AG09309 (cell line): ENCODE data around the gene TLR4.
A peak's percentile ranks its signal among the peaks of the same experiment; 100 is the strongest.

ENCODE experiments used
- DNase-seq: peaks from one replicate; pipeline ENCODE4 v3.0.0-alpha.2; 2010; ENCODE audit warnings: low read depth
- H3K4me3 ChIP-seq: 2 replicates; pipeline ENCODE4 v1.5.1; 2011; ENCODE audit warnings: mild to moderate bottlenecking, low read depth, low read length, moderate library complexity; ENCODE audit not compliant: control insufficient read depth
- TF ChIP-seq, protein P1 (sequence below): IDR thresholded peaks from 2 replicates; pipeline ENCODE4 v1.5.1; 2011; ENCODE audit warnings: mild to moderate bottlenecking, low read depth, low read length, inconsistent platforms; ENCODE audit not compliant: insufficient read depth, control insufficient read depth; ENCODE audit errors: missing control alignments

TLR4 gene

GRCh38 chr9:117725426-117725887 is 21.3 kb downstream of the TLR4 start:
- DNase-seq: peak; percentile 47
- H3K4me3 ChIP-seq: no peak overlapping the region
- TF ChIP-seq, protein P1, sequence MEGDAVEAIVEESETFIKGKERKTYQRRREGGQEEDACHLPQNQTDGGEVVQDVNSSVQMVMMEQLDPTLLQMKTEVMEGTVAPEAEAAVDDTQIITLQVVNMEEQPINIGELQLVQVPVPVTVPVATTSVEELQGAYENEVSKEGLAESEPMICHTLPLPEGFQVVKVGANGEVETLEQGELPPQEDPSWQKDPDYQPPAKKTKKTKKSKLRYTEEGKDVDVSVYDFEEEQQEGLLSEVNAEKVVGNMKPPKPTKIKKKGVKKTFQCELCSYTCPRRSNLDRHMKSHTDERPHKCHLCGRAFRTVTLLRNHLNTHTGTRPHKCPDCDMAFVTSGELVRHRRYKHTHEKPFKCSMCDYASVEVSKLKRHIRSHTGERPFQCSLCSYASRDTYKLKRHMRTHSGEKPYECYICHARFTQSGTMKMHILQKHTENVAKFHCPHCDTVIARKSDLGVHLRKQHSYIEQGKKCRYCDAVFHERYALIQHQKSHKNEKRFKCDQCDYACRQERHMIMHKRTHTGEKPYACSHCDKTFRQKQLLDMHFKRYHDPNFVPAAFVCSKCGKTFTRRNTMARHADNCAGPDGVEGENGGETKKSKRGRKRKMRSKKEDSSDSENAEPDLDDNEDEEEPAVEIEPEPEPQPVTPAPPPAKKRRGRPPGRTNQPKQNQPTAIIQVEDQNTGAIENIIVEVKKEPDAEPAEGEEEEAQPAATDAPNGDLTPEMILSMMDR: no peak

GRCh38 chr9:117729375-117729774 is 25.2 kb downstream of the TLR4 start:
- TF ChIP-seq, protein P1: no peak

DNA sequence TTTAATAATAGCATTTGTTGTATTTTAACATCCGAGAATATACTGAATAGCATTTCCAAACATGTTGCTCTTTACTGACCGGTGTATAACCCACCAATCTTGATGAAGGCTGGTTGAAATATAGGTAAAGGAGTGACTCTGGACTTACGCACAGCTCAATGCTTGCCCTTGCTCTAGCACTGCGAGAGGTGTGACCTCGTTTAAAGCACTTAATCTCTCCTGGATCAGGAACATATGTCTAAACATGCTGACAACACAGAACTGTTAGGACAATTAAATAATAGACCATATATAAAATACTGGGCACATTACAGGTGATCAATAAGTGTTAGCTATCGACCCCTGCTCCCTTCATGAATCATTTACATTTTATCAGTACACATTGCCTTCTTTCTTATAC is 28.3 kb downstream of the TLR4 start:
- TF ChIP-seq, protein P1: no peak
- no peak overlapping the region for H3K4me3 ChIP-seq
- DNase-seq: no peak

More at GRCh38 chr9:117729375-117729774, 25.2 kb downstream of the TLR4 start:
- no peak for DNase-seq
- H3K4me3 ChIP-seq: no peak overlapping the region

GRCh38 chr9:117733465-117733864 is 29.3 kb downstream of the TLR4 start:
- TF ChIP-seq, protein P1: no peak
- no peak for DNase-seq
- H3K4me3 ChIP-seq: no peak overlapping the region

- TF ChIP-seq, protein P1: no peak
- no peak overlapping the region for H3K4me3 ChIP-seq
- no peak for DNase-seq
Measured at GRCh38 chr9:117734082-117734481, 29.9 kb downstream of the TLR4 start.

GRCh38 chr9:117734523-117735314 is 30.5 kb downstream of the TLR4 start:
- H3K4me3 ChIP-seq: no peak overlapping the region
- TF ChIP-seq, protein P1: no peak
- DNase-seq: peak; percentile 20
